ENCODE measurements around the gene CFAP45. TPM values are rescaled to one million over a fixed set of nuclear protein-coding genes. Genes with fewer than 3 reads are reported as not detected.

The CFAP45 gene
- total RNA-seq, 2 experiments from 2014 or later = 0.63 TPM; not detected in 1

DNA sequence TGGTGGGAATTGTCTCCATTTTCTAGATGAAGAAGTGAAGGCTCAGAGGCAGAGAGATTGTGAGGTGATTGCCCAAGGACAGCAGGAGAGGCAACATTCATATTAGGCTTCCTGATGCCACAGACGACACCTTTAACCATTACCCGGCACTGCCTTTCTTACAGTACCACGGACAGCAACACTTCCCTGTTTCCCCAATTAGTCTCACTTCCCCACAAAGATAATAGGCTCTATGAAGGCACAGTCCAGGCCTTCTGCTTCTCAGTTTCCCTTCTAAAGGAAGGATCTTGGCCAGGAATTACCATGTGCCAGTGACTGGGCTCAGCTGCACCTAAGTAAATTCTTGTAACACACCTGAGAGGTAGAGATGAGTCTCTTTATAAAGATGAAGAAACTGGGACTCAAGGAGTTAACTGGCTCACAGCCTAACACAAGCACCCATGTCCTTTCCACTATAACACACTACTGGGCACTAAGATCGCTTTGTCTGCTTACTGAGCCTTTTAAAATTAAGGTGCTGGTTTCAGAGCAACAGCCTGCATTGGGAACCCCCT is 35.8 kb upstream of the CFAP45 start:
- CTCF ChIA-PET (ENCODE audit: unreplicated experiment) = interaction anchor here (1.1 kb wide), 1 partner anchor 72 kb away, joined by 4 read pairs; no protein-coding TSS in a partner anchor
- no peak overlapping the region for H3K4me2 ChIP-seq (ENCODE audit: low read length)
- TF ChIP-seq, protein P1, sequence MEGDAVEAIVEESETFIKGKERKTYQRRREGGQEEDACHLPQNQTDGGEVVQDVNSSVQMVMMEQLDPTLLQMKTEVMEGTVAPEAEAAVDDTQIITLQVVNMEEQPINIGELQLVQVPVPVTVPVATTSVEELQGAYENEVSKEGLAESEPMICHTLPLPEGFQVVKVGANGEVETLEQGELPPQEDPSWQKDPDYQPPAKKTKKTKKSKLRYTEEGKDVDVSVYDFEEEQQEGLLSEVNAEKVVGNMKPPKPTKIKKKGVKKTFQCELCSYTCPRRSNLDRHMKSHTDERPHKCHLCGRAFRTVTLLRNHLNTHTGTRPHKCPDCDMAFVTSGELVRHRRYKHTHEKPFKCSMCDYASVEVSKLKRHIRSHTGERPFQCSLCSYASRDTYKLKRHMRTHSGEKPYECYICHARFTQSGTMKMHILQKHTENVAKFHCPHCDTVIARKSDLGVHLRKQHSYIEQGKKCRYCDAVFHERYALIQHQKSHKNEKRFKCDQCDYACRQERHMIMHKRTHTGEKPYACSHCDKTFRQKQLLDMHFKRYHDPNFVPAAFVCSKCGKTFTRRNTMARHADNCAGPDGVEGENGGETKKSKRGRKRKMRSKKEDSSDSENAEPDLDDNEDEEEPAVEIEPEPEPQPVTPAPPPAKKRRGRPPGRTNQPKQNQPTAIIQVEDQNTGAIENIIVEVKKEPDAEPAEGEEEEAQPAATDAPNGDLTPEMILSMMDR (conservative IDR thresholded peaks at IDR 0.05; ENCODE audit: low read length) = no peak
- TF ChIP-seq EZH2phosphoT487 (IDR thresholded peaks at IDR 0.05; ENCODE audit: borderline replicate concordance, low read depth, low read length) = no peak
- H3K4me3 ChIP-seq (ENCODE audit: low read depth, low read length, poor library complexity, severe bottlenecking) = no peak overlapping the region
- no peaks in the 10 kb centered on the region for H3K79me2 ChIP-seq (ENCODE audit: insufficient read depth, low read depth, low read length)
- no TSS peak for BruUV-seq (replicated peaks)
- no peaks in the 10 kb centered on the region for H4K20me1 ChIP-seq (ENCODE audit: insufficient read depth, low read length)
- H3K36me3 ChIP-seq (ENCODE audit: insufficient read depth, low read length) = no peaks in the 10 kb centered on the region
- POLR2A ChIA-PET = no interaction called here
- H3K9me3 ChIP-seq (ENCODE audit: low read length) = no peaks in the 10 kb centered on the region
- H3K4me1 ChIP-seq (ENCODE audit: insufficient read depth, low read length, poor library complexity, severe bottlenecking) = peaks cover 8% of the 10 kb centered on the region
- intact Hi-C loops (cut with micrococcal nuclease; ENCODE audit: unreplicated experiment) = loop anchor here (1.0 to 2.0 kb wide), 2 partner anchors 72 to 143 kb away; no protein-coding TSS in a partner anchor
- DNase-seq (ENCODE audit: low spot score) = no peak
- H3K9me2 ChIP-seq (ENCODE audit: insufficient read depth, low read length) = no peaks in the 10 kb centered on the region
- H2AFZ ChIP-seq (ENCODE audit: low read length) = no peak overlapping the region
- no peak overlapping the region for H3K27ac ChIP-seq (ENCODE audit: low read depth, low read length, poor library complexity, severe bottlenecking)

GRCh38 chr1:159935305-159935704 is 35.3 kb upstream of the CFAP45 start:
- no peak for TF ChIP-seq EZH2phosphoT487 (IDR thresholded peaks at IDR 0.05; ENCODE audit: borderline replicate concordance, low read depth, low read length)
- TF ChIP-seq, protein P1 (conservative IDR thresholded peaks at IDR 0.05; ENCODE audit: low read length) = no peak
- no peak overlapping the region for H2AFZ ChIP-seq (ENCODE audit: low read length)
- H4K20me1 ChIP-seq (ENCODE audit: insufficient read depth, low read length) = no peaks in the 10 kb centered on the region
- no peak for DNase-seq (ENCODE audit: low spot score)
- no peaks in the 10 kb centered on the region for H3K9me2 ChIP-seq (ENCODE audit: insufficient read depth, low read length)
- no peak overlapping the region for H3K4me2 ChIP-seq (ENCODE audit: low read length)
- H3K4me1 ChIP-seq (ENCODE audit: insufficient read depth, low read length, poor library complexity, severe bottlenecking) = peaks cover 8% of the 10 kb centered on the region
- H3K36me3 ChIP-seq (ENCODE audit: insufficient read depth, low read length) = no peaks in the 10 kb centered on the region
- no peaks in the 10 kb centered on the region for H3K9me3 ChIP-seq (ENCODE audit: low read length)
- no TSS peak for BruUV-seq (replicated peaks)
- H3K4me3 ChIP-seq (ENCODE audit: low read depth, low read length, poor library complexity, severe bottlenecking) = no peak overlapping the region
- CTCF ChIA-PET (ENCODE audit: unreplicated experiment) = no interaction called here
- no peak overlapping the region for H3K27ac ChIP-seq (ENCODE audit: low read depth, low read length, poor library complexity, severe bottlenecking)
- POLR2A ChIA-PET = no interaction called here
- H3K79me2 ChIP-seq (ENCODE audit: insufficient read depth, low read depth, low read length) = no peaks in the 10 kb centered on the region
- intact Hi-C loops (cut with micrococcal nuclease; ENCODE audit: unreplicated experiment) = no loop called here

- intact Hi-C loops (cut with micrococcal nuclease; ENCODE audit: unreplicated experiment) = no loop called here
- H3K4me2 ChIP-seq (ENCODE audit: low read length) = no peak overlapping the region
- no peak overlapping the region for H3K4me3 ChIP-seq (ENCODE audit: low read depth, low read length, poor library complexity, severe bottlenecking)
- H3K79me2 ChIP-seq (ENCODE audit: insufficient read depth, low read depth, low read length) = no peaks in the 10 kb centered on the region
- no peak overlapping the region for H3K27ac ChIP-seq (ENCODE audit: low read depth, low read length, poor library complexity, severe bottlenecking)
- no peak overlapping the region for H2AFZ ChIP-seq (ENCODE audit: low read length)
- H3K4me1 ChIP-seq (ENCODE audit: insufficient read depth, low read length, poor library complexity, severe bottlenecking) = peaks cover 8% of the 10 kb centered on the region
- TF ChIP-seq EZH2phosphoT487 (IDR thresholded peaks at IDR 0.05; ENCODE audit: borderline replicate concordance, low read depth, low read length) = no peak
- TF ChIP-seq, protein P1 (conservative IDR thresholded peaks at IDR 0.05; ENCODE audit: low read length) = no peak
- BruUV-seq (replicated peaks) = no TSS peak
- H4K20me1 ChIP-seq (ENCODE audit: insufficient read depth, low read length) = no peaks in the 10 kb centered on the region
- no peaks in the 10 kb centered on the region for H3K9me2 ChIP-seq (ENCODE audit: insufficient read depth, low read length)
- ChIA-PET POLR2A (no interaction called here), CTCF (ENCODE audit: unreplicated experiment) (no interaction called here)
- DNase-seq (ENCODE audit: low spot score) = no peak
- H3K36me3 ChIP-seq (ENCODE audit: insufficient read depth, low read length) = no peaks in the 10 kb centered on the region
- no peaks in the 10 kb centered on the region for H3K9me3 ChIP-seq (ENCODE audit: low read length)
These were observed 34.4 kb upstream of the CFAP45 start for GRCh38 chr1:159934136-159935039.

All from OCI-LY7 (cell line).